Activated CD4-positive, CD25-positive, alpha-beta regulatory T cell treated with anti-CD3 and anti-CD28 coated beads, Interleukin-2, amount 50 U/mL, for 24 hours (primary cell): Measurements from ENCODE around the gene DPP8.
A peak's percentile ranks its signal among the peaks of the same experiment; 100 is the strongest.
"Not testable (repeated sequence)": the region's sequence is repeated elsewhere in the genome, so short reads cannot be mapped to it uniquely, and the experiment has no call there.

ENCODE experiments used
- ATAC-seq, 2 donors: fragments of 150-1000 bp; cut with Tn5 transposase; one replicate each; pipeline ENCODE4 v1.10.0; 2021; ENCODE audit warnings: mild to moderate bottlenecking in 1 of 2, moderate library complexity in 1 of 2

The DPP8 gene

GRCh38 chr15:65402961-65403360, 114.5 kb downstream of the DPP8 start:
- no peak for ATAC-seq

DNA sequence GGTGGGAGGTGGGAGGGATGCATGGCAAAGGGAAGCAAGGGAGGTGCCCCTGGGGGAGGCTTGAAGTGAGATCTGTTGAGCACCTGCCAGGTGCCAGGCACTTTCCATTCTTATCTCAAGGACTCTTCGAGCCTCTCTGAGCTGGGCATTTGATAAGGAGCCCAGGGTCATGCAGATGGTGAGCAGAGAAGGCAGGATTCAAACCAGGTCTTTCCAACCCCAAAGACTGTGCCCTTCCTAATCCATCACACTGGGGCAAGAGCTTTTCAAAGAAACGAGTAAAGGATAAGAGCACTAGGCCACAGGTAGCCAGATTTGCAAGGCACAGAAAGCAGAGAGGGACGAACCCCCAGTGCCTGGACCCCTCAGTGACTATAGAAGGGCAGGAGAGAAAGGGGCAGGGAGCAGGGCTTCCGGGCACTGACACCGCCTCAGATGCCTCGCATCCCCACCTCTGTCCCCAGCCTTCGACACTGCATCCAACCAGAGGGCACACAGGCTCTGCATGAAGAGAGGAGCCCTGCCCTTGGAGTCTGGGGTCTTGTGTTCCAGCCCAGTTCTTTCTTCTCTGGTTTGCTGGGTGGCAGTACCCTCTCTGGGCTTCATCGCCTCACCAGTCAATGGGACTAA, 115.8 kb downstream of the DPP8 start:
- no peak for ATAC-seq

DNA sequence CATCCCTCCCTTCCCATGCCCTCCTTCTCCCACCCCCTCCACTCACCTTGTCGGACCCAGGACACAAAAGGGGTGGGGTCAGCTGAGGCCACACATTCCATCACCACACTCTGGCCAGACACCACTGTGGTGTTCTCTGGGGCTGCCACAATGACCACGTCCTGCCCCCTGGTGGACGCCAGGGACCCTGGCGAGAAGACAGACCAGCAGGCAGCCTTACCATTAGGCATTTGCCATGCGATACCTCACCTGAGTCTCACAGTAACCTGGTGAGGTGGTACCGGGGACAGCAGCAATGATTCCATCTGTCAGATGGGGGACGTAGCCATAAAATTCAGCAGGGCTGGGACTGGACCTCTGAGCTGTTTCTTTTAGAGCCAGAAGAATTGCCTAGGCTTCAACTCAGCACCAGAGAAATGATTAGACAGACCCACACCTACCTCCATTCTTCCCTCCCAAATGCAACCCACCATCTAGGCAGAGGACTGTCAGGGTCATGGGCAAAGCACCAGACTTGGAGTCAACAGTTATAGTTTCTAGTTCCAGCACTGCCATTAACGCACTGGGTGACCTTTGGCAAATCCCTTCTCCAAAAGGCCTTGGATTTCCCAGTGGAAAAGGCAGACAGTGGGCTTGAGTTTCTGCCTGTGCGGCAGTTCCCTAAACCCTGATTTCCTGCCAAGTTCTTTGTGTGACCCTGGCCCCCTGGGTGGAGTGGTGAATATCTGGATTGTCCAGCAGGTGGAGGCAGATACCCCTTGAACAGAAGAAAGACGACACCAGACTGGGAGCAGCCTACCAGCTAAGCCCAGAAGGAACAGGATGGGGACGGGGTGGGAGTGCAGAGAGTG, 116.5 kb downstream of the DPP8 start:
- peak; percentile 56 to 63 for ATAC-seq

GRCh38 chr15:65399997-65400396, 117.5 kb downstream of the DPP8 start:
- no peak for ATAC-seq

- ATAC-seq: no peak
Observed at GRCh38 chr15:65399001-65399706, 118.3 kb downstream of the DPP8 start.

GRCh38 chr15:65398486-65398885, 119.0 kb downstream of the DPP8 start:
- not testable (repeated sequence) for ATAC-seq

GRCh38 chr15:65396965-65397317, 120.5 kb downstream of the DPP8 start:
- ATAC-seq: no peak

- no peak for ATAC-seq
Observed at GRCh38 chr15:65396283-65396964, 121.1 kb downstream of the DPP8 start.

- no peak for ATAC-seq
Observed at GRCh38 chr15:65395567-65396202, 121.8 kb downstream of the DPP8 start.

GRCh38 chr15:65394936-65395335, 122.6 kb downstream of the DPP8 start:
- ATAC-seq: no peak

DNA sequence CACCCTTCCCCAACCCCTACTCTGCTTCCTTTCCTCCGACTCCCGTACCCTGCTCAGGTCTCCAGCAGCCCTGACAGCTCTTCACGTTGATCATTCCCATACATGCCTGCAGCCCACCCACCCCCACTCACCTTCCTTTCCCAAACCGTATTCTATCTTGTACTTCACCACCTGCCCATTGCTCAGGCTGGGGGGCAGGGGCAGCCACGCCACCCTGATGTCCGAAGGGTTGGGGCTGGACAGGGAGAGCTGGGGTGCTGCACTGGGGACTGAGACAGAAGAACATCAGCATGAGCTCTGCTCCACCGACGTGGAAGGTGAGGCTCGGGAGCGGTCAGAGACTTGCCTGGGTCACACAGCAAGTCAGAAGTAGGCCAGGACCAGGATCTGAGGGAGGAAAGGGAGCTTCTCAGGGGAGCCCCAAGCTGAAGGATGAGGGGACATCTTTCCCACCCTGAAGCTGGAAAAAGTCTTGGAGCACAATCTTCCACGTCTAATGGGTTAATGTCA, 123.2 kb downstream of the DPP8 start:
- ATAC-seq: no peak

DNA sequence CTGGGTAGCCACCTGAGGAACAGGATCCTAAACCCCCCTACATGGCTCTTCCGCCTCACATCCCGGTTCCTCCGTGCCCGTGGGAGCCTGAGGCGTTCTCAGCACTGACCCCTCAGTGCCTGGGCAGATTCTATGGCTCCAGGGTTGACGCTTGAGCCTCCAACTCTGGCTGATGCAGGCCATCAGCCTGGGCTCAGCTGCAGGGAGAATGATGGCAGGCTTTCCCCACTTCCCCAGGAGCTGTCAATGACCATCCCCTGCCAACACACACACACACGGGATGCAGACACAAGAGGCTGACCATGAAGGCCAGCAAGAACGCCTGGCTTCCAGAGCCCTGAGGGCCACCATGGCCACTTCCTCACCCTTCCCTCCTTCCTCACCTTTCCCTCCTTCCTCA, 123.9 kb downstream of the DPP8 start:
- no peak for ATAC-seq

DNA sequence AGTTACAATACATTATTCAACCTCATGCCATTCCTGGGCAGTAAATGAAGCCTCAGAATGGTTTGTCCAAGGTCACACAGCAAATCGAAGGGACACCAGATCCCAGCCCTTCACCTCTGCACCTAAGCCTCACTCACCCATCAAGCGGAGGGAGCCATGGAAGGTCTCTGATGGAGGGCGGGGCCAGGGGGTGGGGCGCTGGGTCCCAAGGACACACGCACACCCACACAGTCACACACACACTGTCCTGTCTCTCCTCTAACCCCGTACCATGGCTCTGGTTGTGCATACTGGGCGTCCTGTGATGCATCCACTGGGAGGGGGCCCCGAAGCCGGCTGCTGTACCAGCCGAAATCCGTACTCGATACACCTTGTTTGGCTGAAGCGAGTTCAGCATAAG, 124.4 kb downstream of the DPP8 start:
- ATAC-seq: no peak
